Neutrophil (primary cell): Measurements from ENCODE around the gene PTPRE.

Experiments
- H3K27ac ChIP-seq: fragments of 200-600 bp; sonication (generic); 2 replicates; pipeline ENCODE4 v1.5.1; 2016; ENCODE audit warnings: mild to moderate bottlenecking, moderate library complexity
- H3K27me3 ChIP-seq: fragments of 200-600 bp; sonication (generic); 2 replicates; pipeline ENCODE4 v1.6.0; 2016; ENCODE audit warnings: mild to moderate bottlenecking
- H3K36me3 ChIP-seq: fragments of 200-600 bp; sonication (generic); 2 replicates; pipeline ENCODE4 v1.5.1; 2017
- H3K4me1 ChIP-seq, 2 experiments: fragments of 200-600 bp in 1 of 2; sonication (generic) in 1 of 2; 1 replicate in 1 of 2; 2 replicates in 1 of 2; pipeline versions ENCODE4 v1.5.1 to v1.6.1; 2013 to 2016; ENCODE audit warnings: low read depth in 1 of 2, low read length in 1 of 2, mild to moderate bottlenecking in 1 of 2, moderate library complexity in 1 of 2; ENCODE audit not compliant: control insufficient read depth in 1 of 2, insufficient read depth in 1 of 2
- H3K4me3 ChIP-seq, 2 experiments: fragments of 200-600 bp in 1 of 2; sonication (generic) in 1 of 2; 1 replicate in 1 of 2; 2 replicates in 1 of 2; pipeline ENCODE4 v1.5.1; 2013 to 2016; ENCODE audit warnings: low read depth in 1 of 2, low read length in 1 of 2, mild to moderate bottlenecking in 1 of 2, moderate library complexity in 1 of 2
- H3K9me3 ChIP-seq: fragments of 200-600 bp; sonication (generic); 2 replicates; pipeline ENCODE4 v1.5.1; 2016
- TF ChIP-seq, protein P1 (sequence below): fragments of 200-600 bp; sonication (generic); IDR thresholded peaks from 2 replicates; pipeline ENCODE4 v1.5.1; 2016; ENCODE audit warnings: antibody characterized with exemption

PTPRE gene

DNA sequence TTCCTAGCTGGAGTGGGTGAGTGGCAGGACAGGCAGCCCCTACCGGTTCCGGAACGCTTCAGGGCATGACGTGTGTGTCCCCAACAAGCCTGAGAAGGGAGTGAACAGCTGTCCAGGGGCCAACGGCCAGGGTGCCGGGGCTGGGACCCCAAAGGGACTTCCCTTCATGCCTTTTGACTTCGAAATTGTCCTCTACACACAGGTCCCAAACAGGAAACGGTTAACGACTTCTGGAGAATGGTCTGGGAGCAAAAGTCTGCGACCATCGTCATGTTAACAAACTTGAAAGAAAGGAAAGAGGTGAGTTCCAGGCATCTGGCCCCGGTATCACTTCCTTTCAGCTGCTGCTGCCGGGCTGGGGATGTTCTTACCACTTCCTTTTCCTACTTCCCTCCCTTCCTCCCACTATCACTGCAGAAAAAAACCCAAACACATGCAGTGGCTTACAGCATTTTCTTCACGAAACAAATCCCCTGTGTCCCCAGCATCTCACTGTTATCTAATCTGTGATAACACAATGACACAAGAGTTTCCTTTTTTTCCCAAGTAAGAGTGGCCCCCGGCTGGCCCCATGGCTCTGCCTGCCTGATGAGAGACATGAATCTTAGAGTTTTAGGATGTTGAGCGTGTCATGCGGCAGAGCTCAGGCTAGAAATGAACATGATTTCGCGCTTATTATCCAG is 156.1 kb downstream of the PTPRE start:
- peaks cover 99% of the 10 kb centered on the region for H3K36me3 ChIP-seq
- peaks cover 13% of the 10 kb centered on the region for H3K9me3 ChIP-seq
- peaks cover 90 to 98% of the 10 kb centered on the region in 2 experiments for H3K4me1 ChIP-seq
- TF ChIP-seq, protein P1, sequence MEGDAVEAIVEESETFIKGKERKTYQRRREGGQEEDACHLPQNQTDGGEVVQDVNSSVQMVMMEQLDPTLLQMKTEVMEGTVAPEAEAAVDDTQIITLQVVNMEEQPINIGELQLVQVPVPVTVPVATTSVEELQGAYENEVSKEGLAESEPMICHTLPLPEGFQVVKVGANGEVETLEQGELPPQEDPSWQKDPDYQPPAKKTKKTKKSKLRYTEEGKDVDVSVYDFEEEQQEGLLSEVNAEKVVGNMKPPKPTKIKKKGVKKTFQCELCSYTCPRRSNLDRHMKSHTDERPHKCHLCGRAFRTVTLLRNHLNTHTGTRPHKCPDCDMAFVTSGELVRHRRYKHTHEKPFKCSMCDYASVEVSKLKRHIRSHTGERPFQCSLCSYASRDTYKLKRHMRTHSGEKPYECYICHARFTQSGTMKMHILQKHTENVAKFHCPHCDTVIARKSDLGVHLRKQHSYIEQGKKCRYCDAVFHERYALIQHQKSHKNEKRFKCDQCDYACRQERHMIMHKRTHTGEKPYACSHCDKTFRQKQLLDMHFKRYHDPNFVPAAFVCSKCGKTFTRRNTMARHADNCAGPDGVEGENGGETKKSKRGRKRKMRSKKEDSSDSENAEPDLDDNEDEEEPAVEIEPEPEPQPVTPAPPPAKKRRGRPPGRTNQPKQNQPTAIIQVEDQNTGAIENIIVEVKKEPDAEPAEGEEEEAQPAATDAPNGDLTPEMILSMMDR = no peak
- H3K4me3 ChIP-seq = peak overlapping the region; percentile 50 to 65
- peak overlapping the region; percentile 98 for H3K27ac ChIP-seq
- no peaks in the 10 kb centered on the region for H3K27me3 ChIP-seq

DNA sequence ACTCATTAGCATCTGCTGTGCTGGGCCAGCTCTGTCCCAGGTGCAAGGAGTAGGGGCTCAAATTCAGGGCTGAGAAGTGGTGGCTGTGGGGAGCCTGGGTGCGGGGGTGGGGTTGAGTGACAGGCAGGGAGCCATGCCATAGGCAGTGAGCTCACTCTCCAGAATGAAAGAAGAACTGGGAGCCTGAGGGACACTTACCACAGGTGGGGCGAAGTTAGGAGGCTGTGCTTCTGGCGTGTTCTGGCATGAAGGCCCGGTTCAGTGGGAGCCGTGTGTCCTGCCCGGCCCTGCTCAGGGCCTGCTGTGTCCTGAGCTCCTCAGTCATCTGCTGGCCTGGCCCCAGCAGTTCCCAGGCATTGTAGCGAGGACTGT is 156.8 kb downstream of the PTPRE start:
- TF ChIP-seq, protein P1 = no peak
- Histone ChIP-seq H3K4me1 (peaks cover 84 to 96% of the 10 kb centered on the region in 2 experiments), H3K27me3 (no peaks in the 10 kb centered on the region), H3K9me3 (peaks cover 13% of the 10 kb centered on the region), H3K36me3 (peaks cover 99% of the 10 kb centered on the region), H3K4me3 (peak overlapping the region; percentile 50 to 65), H3K27ac (peak overlapping the region; percentile 98)

DNA sequence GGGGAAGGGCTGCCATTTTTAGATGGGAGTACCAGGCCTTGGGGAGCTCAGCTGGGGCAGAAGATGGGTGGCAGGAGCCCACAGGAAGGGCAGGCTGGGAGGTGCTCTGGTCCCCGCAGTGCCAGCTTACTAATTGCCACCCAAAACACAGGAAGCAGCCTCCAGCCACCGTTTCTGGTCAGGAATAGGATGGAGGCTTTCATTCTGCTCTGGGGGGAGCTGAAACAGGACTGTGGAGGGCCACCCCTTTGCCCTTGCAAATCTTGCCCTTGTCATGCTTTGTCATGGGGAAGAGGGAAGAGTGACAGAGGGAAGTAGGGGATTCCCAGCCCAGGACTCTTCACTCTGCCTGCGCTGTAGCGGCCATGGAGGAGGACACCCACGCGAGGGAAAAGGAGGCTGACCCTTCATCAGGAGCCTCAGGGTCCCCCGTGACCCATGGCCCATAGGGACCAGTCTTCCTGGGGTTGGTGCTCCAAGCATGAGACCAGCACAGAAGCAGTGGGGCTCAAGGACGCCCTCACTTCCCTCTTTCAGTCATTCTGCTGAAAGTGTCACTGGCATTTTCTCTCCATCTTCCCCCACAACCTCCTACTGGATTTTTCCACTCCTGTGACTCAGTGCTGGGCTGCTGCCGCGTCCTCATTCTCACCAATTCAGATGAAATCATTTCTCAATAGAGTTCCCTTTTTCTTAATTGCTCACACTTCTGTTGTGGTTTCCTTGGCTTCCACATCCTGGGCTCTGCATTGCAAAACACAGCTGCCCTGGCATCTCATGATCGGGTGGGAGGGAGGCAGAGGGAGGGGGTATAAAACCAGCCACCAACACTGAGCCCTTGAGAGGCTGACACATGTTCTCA is 157.4 kb downstream of the PTPRE start:
- Histone ChIP-seq H3K27me3 (no peaks in the 10 kb centered on the region), H3K9me3 (peaks cover 13% of the 10 kb centered on the region), H3K36me3 (peaks cover 99% of the 10 kb centered on the region), H3K27ac (peak overlapping the region; percentile 98), H3K4me1 (peaks cover 78 to 96% of the 10 kb centered on the region in 2 experiments), H3K4me3 (peak overlapping the region; percentile 50 to 65)
- TF ChIP-seq, protein P1 = peak; percentile 7

DNA sequence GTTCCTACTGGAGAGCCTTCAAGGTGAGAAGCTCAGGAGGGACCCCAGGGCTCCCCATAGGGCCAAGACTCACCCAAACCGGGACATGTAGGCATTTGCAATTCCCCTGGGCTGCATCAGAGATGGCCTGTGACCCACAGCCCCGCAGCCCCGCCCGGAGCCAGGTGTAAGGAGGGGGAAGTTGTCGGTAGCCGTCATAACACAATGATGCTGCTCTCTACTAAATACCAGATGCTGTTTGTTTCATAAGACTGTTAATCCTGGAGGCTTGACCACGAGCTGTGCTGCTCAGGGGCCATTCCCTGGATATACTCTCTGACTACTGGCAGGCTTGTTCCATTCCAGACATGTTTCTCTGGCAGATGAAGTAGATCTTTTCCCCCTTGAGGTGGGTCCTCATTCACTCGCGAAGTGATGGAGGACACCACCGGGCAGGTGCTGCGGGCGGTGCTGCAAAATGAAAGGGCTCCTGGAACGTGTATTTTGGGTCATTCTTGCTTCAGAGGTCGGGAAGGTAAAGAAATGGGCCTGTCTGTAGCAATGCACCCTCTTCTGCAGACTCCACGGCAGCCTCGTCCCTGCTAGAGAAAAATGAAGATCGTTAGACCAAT is 158.2 kb downstream of the PTPRE start:
- Histone ChIP-seq H3K4me1 (peaks cover 71 to 89% of the 10 kb centered on the region in 2 experiments), H3K27ac (peak overlapping the region; percentile 98), H3K27me3 (no peaks in the 10 kb centered on the region), H3K4me3 (peak overlapping the region; percentile 50 to 65), H3K36me3 (peaks cover 99% of the 10 kb centered on the region), H3K9me3 (peaks cover 13% of the 10 kb centered on the region)
- TF ChIP-seq, protein P1 = no peak

DNA sequence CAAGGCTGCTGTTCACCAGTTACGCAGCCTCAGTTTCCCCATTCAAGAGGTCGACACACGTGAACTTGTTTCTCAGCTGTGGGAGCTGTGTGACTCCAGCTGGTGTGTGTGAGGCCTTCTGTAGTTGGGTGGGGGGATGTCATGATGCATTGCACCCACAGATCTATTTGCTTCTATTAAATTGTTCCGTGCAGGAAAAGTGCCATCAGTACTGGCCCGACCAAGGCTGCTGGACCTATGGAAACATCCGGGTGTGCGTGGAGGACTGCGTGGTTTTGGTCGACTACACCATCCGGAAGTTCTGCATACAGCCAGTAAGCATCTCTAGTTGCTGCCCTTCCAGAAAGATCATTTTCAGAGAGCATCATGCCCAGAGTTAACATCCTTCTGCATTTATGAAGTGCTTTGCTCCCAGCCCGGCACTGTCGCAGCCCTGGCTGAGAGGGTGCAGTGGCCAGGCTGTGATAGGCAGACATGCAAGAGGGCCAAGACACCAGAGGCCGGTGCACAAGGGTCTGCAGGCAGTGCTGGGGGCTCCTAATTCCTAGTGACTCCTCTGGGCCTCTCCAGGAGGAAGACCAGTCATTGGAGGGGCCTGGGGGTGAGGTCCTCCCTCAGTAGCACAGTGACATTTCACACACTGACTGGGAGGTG is 159.1 kb downstream of the PTPRE start:
- peak overlapping the region; percentile 98 for H3K27ac ChIP-seq
- TF ChIP-seq, protein P1 = no peak
- peaks cover 62 to 79% of the 10 kb centered on the region in 2 experiments for H3K4me1 ChIP-seq
- no peaks in the 10 kb centered on the region for H3K27me3 ChIP-seq
- H3K4me3 ChIP-seq = peak overlapping the region; percentile 50 to 65
- peaks cover 99% of the 10 kb centered on the region for H3K36me3 ChIP-seq
- H3K9me3 ChIP-seq = peaks cover 13% of the 10 kb centered on the region
